WTC11 (cell line): ENCODE results near the gene POLR2M. TPM values are rescaled to one million over a fixed set of nuclear protein-coding genes. Genes with fewer than 3 reads are reported as not detected.
A peak's percentile ranks its signal among the peaks of the same experiment; 100 is the strongest.

Experiments used
- ATAC-seq: fragments of 200-7000 bp; cut with Tn5 transposase; 2 replicates; pipeline ENCODE4 v1.10.0; 2021; ENCODE audit warnings: mild to moderate bottlenecking, moderate library complexity
- CTCF ChIA-PET: fragments of 300-600 bp; sonication (Branson Sonifier 250); formaldehyde crosslinking; loops from one replicate; lab custom pipeline; 2021; ENCODE audit warnings: antibody characterized with exemption; lab: Charles Lee
- POLR2A ChIA-PET: fragments of 350-600 bp; sonication (Branson Sonifier 250); formaldehyde crosslinking; loops from one replicate; lab custom pipeline; 2021; ENCODE audit warnings: antibody characterized with exemption; lab: Charles Lee
- DNase-seq: peaks from one replicate; pipeline ENCODE4 v3.0.0; 2021; ENCODE audit warnings: low spot score
- H3K27ac Mint-ChIP-seq: 2 replicates; pipeline ENCODE4 v1.8.0; 2021; ENCODE audit warnings: mixed read lengths
- H3K27me3 Mint-ChIP-seq: 2 replicates; pipeline ENCODE4 v1.8.0; 2021; ENCODE audit warnings: low read depth, mild to moderate bottlenecking, moderate library complexity, mixed read lengths
- H3K36me3 Mint-ChIP-seq: 2 replicates; pipeline ENCODE4 v1.8.0; 2021; ENCODE audit warnings: mixed read lengths
- H3K4me1 Mint-ChIP-seq: 2 replicates; pipeline ENCODE4 v1.8.0; 2022; ENCODE audit warnings: mixed read lengths
- H3K4me3 Mint-ChIP-seq: 2 replicates; pipeline ENCODE4 v1.8.0; 2021; ENCODE audit warnings: mild to moderate bottlenecking, moderate library complexity, mixed read lengths
- H3K9me3 Mint-ChIP-seq: 2 replicates; pipeline ENCODE4 v1.8.0; 2021; ENCODE audit warnings: mixed read lengths
- ATF1 ChIP-seq: sonication (generic); formaldehyde crosslinking; IDR thresholded peaks from 2 replicates; pipeline ENCODE4 v1.8.1; 2023; ENCODE audit warnings: mild to moderate bottlenecking, moderate library complexity, missing genetic modification reagents
- ATF6 ChIP-seq: sonication (generic); formaldehyde crosslinking; IDR thresholded peaks from 2 replicates; pipeline ENCODE4 v1.8.1; 2023; ENCODE audit warnings: mild to moderate bottlenecking, missing genetic modification reagents
- CREM ChIP-seq: sonication (generic); formaldehyde crosslinking; IDR thresholded peaks from 2 replicates; pipeline ENCODE4 v1.8.1; 2022; ENCODE audit warnings: mild to moderate bottlenecking, missing genetic modification reagents, moderate library complexity
- E2F5 ChIP-seq: sonication (generic); formaldehyde crosslinking; IDR thresholded peaks from 2 replicates; pipeline ENCODE4 v1.8.1; 2022; ENCODE audit warnings: mild to moderate bottlenecking, moderate library complexity, missing genetic modification reagents
- FOXP1 ChIP-seq: sonication (generic); formaldehyde crosslinking; IDR thresholded peaks from 2 replicates; pipeline ENCODE4 v1.8.0; 2022; ENCODE audit warnings: missing genetic modification reagents, mild to moderate bottlenecking, moderate library complexity, borderline replicate concordance
- GRHL2 ChIP-seq: fragments of 250-450 bp; sonication (Bioruptor Pico); IDR thresholded peaks from 2 replicates; pipeline ENCODE4 v1.8.0; 2022; ENCODE audit warnings: mild to moderate bottlenecking, moderate library complexity; ENCODE audit not compliant: insufficient replicate concordance, severe bottlenecking
- HMGA2 ChIP-seq: fragments of 250-450 bp; sonication (Bioruptor Pico); IDR thresholded peaks from 2 replicates; pipeline ENCODE4 v1.4.0; 2021; ENCODE audit warnings: mild to moderate bottlenecking, moderate library complexity
- MAX ChIP-seq: sonication (generic); formaldehyde crosslinking; IDR thresholded peaks from 2 replicates; pipeline ENCODE4 v1.8.0; 2022; ENCODE audit warnings: mild to moderate bottlenecking, missing genetic modification reagents
- NFATC4 ChIP-seq: fragments of 250-450 bp; sonication (Bioruptor Pico); IDR thresholded peaks from 2 replicates; pipeline ENCODE4 v1.9.0; 2021; ENCODE audit warnings: mild to moderate bottlenecking
- PRRX2 ChIP-seq: fragments of 250-450 bp; sonication (Bioruptor Pico); IDR thresholded peaks from 2 replicates; pipeline ENCODE4 v1.8.0; 2021; ENCODE audit warnings: mild to moderate bottlenecking
- RORB ChIP-seq: fragments of 250-450 bp; sonication (Bioruptor Pico); IDR thresholded peaks from 2 replicates; pipeline ENCODE4 v1.9.0; 2021; ENCODE audit warnings: mild to moderate bottlenecking
- SMAD3 ChIP-seq: sonication (generic); formaldehyde crosslinking; IDR thresholded peaks from 2 replicates; pipeline ENCODE4 v1.8.0; 2022; ENCODE audit warnings: missing genetic modification reagents, mild to moderate bottlenecking, borderline replicate concordance
- SMAD4 ChIP-seq: sonication (generic); formaldehyde crosslinking; IDR thresholded peaks from 2 replicates; pipeline ENCODE4 v1.8.0; 2022; ENCODE audit warnings: mild to moderate bottlenecking, missing genetic modification reagents
- STAT6 ChIP-seq: sonication (generic); formaldehyde crosslinking; conservative IDR thresholded peaks from 2 replicates; pipeline ENCODE4 v1.8.1; 2023; ENCODE audit warnings: mild to moderate bottlenecking, low read depth, missing genetic modification reagents, moderate library complexity
- USF2 ChIP-seq: sonication (generic); formaldehyde crosslinking; IDR thresholded peaks from 2 replicates; pipeline ENCODE4 v1.8.1; 2023; ENCODE audit warnings: mild to moderate bottlenecking, missing genetic modification reagents, moderate library complexity
- ZNF281 ChIP-seq: sonication (generic); formaldehyde crosslinking; IDR thresholded peaks from 2 replicates; pipeline ENCODE4 v1.8.0; 2023; ENCODE audit warnings: mild to moderate bottlenecking, missing genetic modification reagents
- ZNF317 ChIP-seq: sonication (generic); formaldehyde crosslinking; IDR thresholded peaks from 2 replicates; pipeline ENCODE4 v1.8.1; 2023; ENCODE audit warnings: low read depth, mild to moderate bottlenecking, moderate library complexity, missing genetic modification reagents, borderline replicate concordance
- ZNF425 ChIP-seq: fragments of 250-450 bp; sonication (Bioruptor Pico); conservative IDR thresholded peaks from 2 replicates; pipeline ENCODE4 v1.9.0; 2021; ENCODE audit warnings: mild to moderate bottlenecking
- total RNA-seq: library from RNA; stranded (reverse); gene quantifications from 3 replicates; pipeline ENCODE4 v1.2.3, GENCODE V29; 2021

Gene POLR2M
- total RNA-seq, 1 experiment from 2014 or later: 84.4 TPM

- ChIA-PET CTCF (interaction anchor here (0.7 to 5.6 kb wide), 23 partner anchors 8 to 339 kb away, joined by 3 to 72 read pairs (median 5); partner anchors contain the start of gene POLR2M), POLR2A (interaction anchor here (1.5 kb wide), 1 partner anchor 24 kb away, joined by 4 read pairs; the partner anchor contains the start of gene POLR2M)
- no peaks in the 10 kb centered on the region for H3K27me3 Mint-ChIP-seq
- no peaks in the 10 kb centered on the region for H3K36me3 Mint-ChIP-seq
- no peak overlapping the region for H3K4me3 Mint-ChIP-seq
- peaks cover 15% of the 10 kb centered on the region; the same call in 1 of the 2 replicates for H3K4me1 Mint-ChIP-seq
- peak; percentile 46 for ATAC-seq
- H3K27ac Mint-ChIP-seq: no peak overlapping the region
- TF ChIP-seq STAT6 (CRISPR knock-in tag) (no peak), ATF1 (CRISPR knock-in tag) (no peak), USF2 (no peak), ZNF425 (CRISPR knock-in tag) (no peak), GRHL2 (no peak), ATF6 (CRISPR knock-in tag) (no peak), MAX (CRISPR knock-in tag) (no peak), ZNF317 (CRISPR knock-in tag) (no peak), RORB (CRISPR knock-in tag) (no peak), NFATC4 (CRISPR knock-in tag) (no peak), SMAD3 (no peak), CREM (CRISPR knock-in tag) (no peak), FOXP1 (CRISPR knock-in tag) (no peak), HMGA2 (no peak), SMAD4 (CRISPR knock-in tag) (no peak), E2F5 (CRISPR knock-in tag) (no peak), PRRX2 (CRISPR knock-in tag) (no peak), ZNF281 (CRISPR knock-in tag) (no peak)
- TF ChIP-seq, all 79 proteins: peak for 0
- peaks cover under 1% of the 10 kb centered on the region for H3K9me3 Mint-ChIP-seq
- no peak for DNase-seq
These were observed 25.1 kb downstream of the POLR2M start for GRCh38 chr15:57731530-57732103.
